ENCODE data around the gene CFHR4. TPM values are rescaled to one million over a fixed set of nuclear protein-coding genes. Genes with fewer than 3 reads are reported as not detected.
"Not testable (repeated sequence)": the region's sequence is repeated elsewhere in the genome, so short reads cannot be mapped to it uniquely, and the experiment has no call there.

Gene CFHR4
- total RNA-seq, 4 donors from 2014 or later = 1.8 TPM; not detected in 3

- WGBS, 2 donors = 91 to 93% methylated on average over 6 to 32 of the region's 32 CpGs
- DNase-seq (ENCODE audit: low spot score in 2 of 2) = no peak
- no peak for TF ChIP-seq POLR2A (IDR thresholded peaks at IDR 0.05)
- TF ChIP-seq CTCF (IDR thresholded peaks at IDR 0.05) = no peak
- TF ChIP-seq EP300 (IDR thresholded peaks at IDR 0.05) = no peak
Observed at GRCh38 chr1:196933531-196934189, 45.8 kb downstream of the CFHR4 start.

GRCh38 chr1:196941474-196941873 is 53.6 kb downstream of the CFHR4 start:
- not testable (repeated sequence) for H3K4me3 ChIP-seq; DNase-seq (ENCODE audit: low spot score in 2 of 2); H3K4me1 ChIP-seq; H3K27me3 ChIP-seq; H3K9me3 ChIP-seq; H3K36me3 ChIP-seq; H3K27ac ChIP-seq
- 77 to 94% methylated on average over 6 of the region's 6 CpGs for WGBS, 2 donors

More at GRCh38 chr1:196933531-196934189, 45.8 kb downstream of the CFHR4 start:
- Histone ChIP-seq H3K27me3 (no peaks in the 10 kb centered on the region), H3K36me3 (no peaks in the 10 kb centered on the region), H3K27ac (no peak overlapping the region), H3K4me3 (no peak overlapping the region), H3K9me3 (no peaks in the 10 kb centered on the region), H3K4me1 (no peaks in the 10 kb centered on the region)

DNA sequence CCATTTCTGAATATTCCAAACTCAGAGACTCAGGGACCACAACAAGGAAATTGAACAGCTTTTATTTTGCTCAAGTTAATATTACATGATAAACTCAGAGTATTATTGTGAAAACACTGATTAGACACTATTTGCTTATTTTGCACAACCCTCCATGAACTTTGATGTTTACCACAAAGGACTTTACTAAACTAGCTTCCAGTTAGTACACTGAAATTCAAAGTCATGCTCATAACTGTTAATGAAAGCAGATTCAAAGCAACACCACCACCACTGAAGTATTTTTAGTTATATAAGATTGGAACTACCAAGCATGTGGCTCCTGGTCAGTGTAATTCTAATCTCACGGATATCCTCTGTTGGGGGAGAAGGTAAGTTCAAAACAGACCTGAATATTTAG is 55.7 kb downstream of the CFHR4 start, which contains the start of gene CFHR2:
TSS of gene CFHR2 (plus strand) at position 171 of the 400 bp plus-strand sequence. CDS start at position 314, 143 bp downstream.
- not testable (repeated sequence) for H3K27ac ChIP-seq; H3K4me3 ChIP-seq; H3K27me3 ChIP-seq; DNase-seq (ENCODE audit: low spot score in 2 of 2); H3K9me3 ChIP-seq; H3K36me3 ChIP-seq; H3K4me1 ChIP-seq
- no CpG with 5 or more reads among the region's 1 CpG for WGBS, 2 donors

GRCh38 chr1:196951711-196952394 is 64.0 kb downstream of the CFHR4 start:
- H3K4me3 ChIP-seq = no peak overlapping the region
- no peak overlapping the region for H3K27ac ChIP-seq
- WGBS, 2 donors = 56 to 71% methylated on average over 2 of the region's 2 CpGs
- H3K4me1 ChIP-seq = no peaks in the 10 kb centered on the region
- H3K9me3 ChIP-seq = no peaks in the 10 kb centered on the region
- no peaks in the 10 kb centered on the region for H3K27me3 ChIP-seq
- no peaks in the 10 kb centered on the region for H3K36me3 ChIP-seq
- TF ChIP-seq POLR2A (IDR thresholded peaks at IDR 0.05) (no peak), EP300 (IDR thresholded peaks at IDR 0.05) (no peak), CTCF (IDR thresholded peaks at IDR 0.05) (no peak)
- no peak for DNase-seq (ENCODE audit: low spot score in 2 of 2)

DNA sequence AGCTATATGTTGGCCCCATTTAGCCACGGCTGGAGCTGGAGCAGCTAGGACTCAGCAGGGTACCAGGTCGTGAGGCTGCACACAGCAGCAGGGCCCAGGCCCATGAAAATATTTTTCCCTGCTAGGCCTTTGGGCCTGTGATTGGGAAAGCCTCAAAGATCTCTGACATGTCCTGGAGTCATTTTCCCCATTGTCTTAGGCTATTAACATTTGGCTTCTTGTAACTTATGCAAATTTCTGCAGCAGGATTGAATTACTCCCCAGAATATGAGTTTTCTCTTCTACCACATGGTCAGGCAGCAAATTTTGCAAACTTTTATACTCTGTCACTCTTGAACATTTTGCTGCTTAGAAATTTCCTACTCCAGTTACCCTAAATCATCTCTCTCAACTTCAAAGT is 66.9 kb downstream of the CFHR4 start:
- H3K9me3 ChIP-seq = no peaks in the 10 kb centered on the region
- 48 to 67% methylated on average over 2 of the region's 2 CpGs for WGBS, 2 donors
- TF ChIP-seq EP300 (IDR thresholded peaks at IDR 0.05) = no peak
- no peak for TF ChIP-seq POLR2A (IDR thresholded peaks at IDR 0.05)
- no peak for TF ChIP-seq CTCF (IDR thresholded peaks at IDR 0.05)
- no peaks in the 10 kb centered on the region for H3K36me3 ChIP-seq
- H3K4me3 ChIP-seq = no peak overlapping the region
- DNase-seq (ENCODE audit: low spot score in 2 of 2) = no peak
- no peak overlapping the region for H3K27ac ChIP-seq
- no peaks in the 10 kb centered on the region for H3K27me3 ChIP-seq
- no peaks in the 10 kb centered on the region for H3K4me1 ChIP-seq

GRCh38 chr1:196955926-196956325 is 68.1 kb downstream of the CFHR4 start:
- no peak overlapping the region for H3K27ac ChIP-seq
- no peak for DNase-seq (ENCODE audit: low spot score in 2 of 2)
- no peaks in the 10 kb centered on the region for H3K9me3 ChIP-seq
- H3K36me3 ChIP-seq = no peaks in the 10 kb centered on the region
- 100% methylated on average over 1 of the region's 1 CpG for WGBS, 2 donors
- H3K4me3 ChIP-seq = no peak overlapping the region
- no peaks in the 10 kb centered on the region for H3K4me1 ChIP-seq
- no peak for TF ChIP-seq POLR2A (IDR thresholded peaks at IDR 0.05)
- no peak for TF ChIP-seq EP300 (IDR thresholded peaks at IDR 0.05)
- TF ChIP-seq CTCF (IDR thresholded peaks at IDR 0.05) = no peak
- H3K27me3 ChIP-seq = no peaks in the 10 kb centered on the region
